Measurements from ENCODE around the gene C1orf159. TPM values are rescaled to one million over a fixed set of nuclear protein-coding genes. Genes with fewer than 3 reads are reported as not detected.

Gene C1orf159
- total and polyA plus RNA-seq, 9 of the 15 experiments (the other 6 are each of a cell fraction or from before 2014, with no cell fraction given): 0.28 to 54.9 (median 10.6) TPM

- TF ChIP-seq ZNF407 (IDR thresholded peaks at IDR 0.05; ENCODE audit: low read depth) (no peak), ZNF398 (CRISPR knock-in tag; IDR thresholded peaks at IDR 0.05) (no peak), ZNF764 (CRISPR knock-in tag; IDR thresholded peaks at IDR 0.05; ENCODE audit: low read depth) (no peak), CBX3 (IDR thresholded peaks at IDR 0.05; ENCODE audit: borderline replicate concordance in 1 of 2, low read length in 2 of 2) (peak in 1 of 2 experiments; percentile 41; a peak in 1 of 3 replicates), PHF8 (IDR thresholded peaks at IDR 0.05; ENCODE audit: borderline replicate concordance, low read length) (peak; percentile 55; the same call in 1 of the 2 replicates), WHSC1 (IDR thresholded peaks at IDR 0.05; ENCODE audit: low read length) (no peak)
These were observed 56.9 kb downstream of the C1orf159 start (continued) for GRCh38 chr1:1058921-1059493.
